ENCODE measurements around the gene SKIL. TPM values are rescaled to one million over a fixed set of nuclear protein-coding genes. Genes with fewer than 3 reads are reported as not detected.

SKIL gene
- polyA plus RNA-seq, 1 donor: 21.3 TPM

DNA sequence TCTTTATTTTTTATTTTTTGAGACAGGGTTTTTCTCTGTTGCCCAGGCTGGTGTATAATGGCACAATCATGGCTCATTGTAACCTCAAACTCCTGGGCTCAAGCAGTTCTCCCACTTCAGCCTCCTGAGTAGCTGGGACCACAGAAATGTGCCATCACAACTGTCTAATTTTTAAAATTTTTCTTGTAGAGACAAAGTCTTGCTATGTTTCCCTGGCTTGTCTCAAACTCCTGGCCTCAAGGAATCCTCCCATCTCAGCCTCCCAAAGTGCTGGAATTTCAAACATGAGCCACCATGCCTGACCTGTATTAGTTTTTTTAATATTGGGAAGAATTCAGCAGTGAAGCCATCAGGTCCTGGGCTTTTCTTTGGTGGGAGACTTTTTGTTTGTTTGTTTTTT is 47.6 kb downstream of the SKIL start:
- no peak for DNase-seq

DNA sequence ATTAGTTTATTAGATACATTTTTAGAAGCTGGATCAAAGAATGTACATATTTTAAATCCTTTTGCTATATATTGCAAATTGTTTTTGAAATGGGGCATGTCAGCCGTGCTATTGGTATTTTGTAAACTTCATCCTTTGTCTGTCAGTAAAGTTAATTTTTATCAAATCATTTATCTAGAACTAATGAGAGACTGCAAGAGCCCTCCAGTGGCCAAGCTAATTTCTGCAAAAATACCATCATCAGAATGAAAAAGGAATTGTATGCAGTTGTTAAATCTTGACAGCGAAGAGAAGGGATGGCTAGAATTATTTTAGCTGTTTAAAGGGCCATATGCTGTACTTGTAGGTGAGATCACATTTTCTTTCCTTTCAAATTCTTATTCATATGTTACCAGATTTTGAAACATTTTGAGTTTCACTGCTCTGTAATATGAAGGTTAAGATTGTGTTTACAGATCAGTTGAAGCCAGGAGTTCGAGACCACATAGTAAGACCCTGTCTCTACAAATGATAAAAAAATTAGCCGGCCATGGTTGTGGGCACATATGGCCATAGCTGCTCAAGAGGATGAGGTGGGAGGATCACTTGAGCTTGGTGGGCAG is 53.0 kb downstream of the SKIL start:
- no peak for DNase-seq

DNA sequence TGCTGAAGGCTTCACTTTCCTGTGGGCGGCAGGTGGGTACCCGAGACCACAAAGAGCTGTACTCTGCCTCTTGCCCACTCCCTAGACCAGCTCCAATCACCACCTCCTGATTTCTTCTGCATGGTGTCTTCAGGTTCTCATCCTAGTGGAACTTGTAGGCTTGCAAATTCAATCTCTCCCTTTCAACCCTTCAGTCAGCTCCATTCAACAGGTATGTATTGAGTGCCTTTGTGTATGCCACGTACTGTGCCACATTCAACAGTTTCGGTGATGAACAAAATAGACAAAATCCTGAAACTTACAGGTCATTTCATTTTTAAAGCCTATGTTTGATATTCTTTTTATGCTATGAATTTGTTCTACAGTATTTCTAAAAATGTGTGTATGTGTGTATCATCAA is 55.8 kb downstream of the SKIL start:
- no peak for DNase-seq

DNA sequence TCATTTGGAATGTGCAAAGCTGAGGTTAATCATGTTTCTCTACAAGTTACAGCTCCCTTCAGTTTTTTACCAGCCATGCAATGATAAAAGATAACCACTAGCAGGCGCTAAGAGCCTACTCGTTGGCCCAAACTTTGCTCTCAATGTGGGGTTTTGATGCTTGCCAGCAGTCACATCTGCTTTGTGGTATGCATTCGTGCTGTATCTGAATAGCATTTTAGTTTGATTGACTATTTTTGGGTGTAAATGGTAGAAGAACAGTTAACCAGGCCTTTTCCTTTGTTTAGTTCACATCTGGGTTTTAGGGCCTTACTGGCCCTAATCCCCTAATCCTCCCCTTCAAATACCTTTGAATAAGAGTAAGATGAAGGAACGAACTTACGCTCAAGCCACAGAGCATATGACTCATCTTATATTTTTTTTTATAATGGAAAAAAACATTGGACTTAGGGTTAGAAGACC is 56.7 kb downstream of the SKIL start:
- DNase-seq: peak; percentile 64

DNA sequence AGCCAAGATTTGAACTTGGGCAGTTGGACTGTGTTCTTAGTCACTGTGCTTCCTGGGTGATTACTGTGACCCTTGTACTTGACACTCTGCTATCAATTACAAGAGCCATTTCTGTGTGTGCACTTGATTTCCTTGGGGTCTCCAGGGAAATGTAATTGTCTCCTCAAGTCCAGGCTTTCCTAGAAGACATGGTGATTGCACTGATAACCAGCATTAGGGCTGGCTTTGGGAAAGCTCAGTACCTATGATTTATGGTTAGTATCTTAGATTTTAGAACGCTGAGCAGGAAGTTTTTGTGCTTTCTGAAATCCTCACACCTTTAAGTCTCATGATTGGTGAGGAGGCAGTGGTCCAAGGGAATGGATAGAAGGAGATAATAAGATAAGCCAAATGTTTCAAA is 59.6 kb downstream of the SKIL start:
- DNase-seq: no peak

DNA sequence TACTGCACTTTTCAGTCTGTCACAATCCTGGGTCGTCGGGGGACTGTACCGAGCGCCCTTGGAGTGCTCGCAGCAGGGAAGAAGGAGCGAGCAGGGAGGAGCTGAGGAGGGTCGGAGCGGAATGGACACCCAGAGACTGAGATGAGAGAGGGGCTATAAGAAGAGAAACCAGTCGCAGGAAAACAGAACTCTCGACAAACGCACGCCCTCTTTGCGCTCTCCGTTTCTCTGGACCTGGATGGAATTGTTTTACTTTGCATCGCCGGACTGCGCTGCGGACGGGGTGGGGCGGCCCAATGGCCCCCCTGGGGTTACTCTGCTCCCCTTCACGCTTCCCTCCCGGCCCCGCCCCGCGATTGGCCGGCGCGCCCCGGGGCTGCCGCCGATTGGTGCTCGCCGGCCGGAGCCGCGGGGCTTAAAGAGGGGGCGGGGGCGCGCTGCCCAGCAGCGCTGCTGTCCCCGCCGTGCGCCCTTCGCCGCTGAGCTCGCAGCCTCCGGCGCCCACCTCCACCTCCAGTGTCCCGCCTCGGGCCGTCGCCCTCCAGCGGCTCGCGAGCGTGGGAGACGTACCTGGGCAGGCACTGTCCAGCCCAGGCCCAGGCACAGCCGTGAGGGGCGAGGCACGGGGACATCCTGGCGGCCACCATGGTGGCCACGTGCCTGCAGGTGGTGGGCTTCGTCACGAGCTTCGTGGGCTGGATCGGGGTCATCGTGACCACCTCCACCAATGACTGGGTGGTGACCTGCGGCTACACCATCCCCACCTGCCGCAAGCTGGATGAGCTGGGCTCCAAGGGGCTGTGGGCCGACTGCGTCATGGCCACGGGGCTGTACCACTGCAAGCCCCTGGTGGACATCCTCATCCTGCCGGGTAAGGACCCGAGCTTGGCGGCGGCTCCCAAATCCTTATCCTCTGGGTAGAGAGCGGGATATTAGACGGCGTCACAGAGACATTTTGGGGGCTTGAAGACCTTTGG is 61.2 kb downstream of the SKIL start, which contains the start of gene CLDN11:
TSS of gene CLDN11 (plus strand) at position 447 of the 977 bp plus-strand sequence. CDS start at position 646, 199 bp downstream.
- DNase-seq: peak; percentile 32

DNA sequence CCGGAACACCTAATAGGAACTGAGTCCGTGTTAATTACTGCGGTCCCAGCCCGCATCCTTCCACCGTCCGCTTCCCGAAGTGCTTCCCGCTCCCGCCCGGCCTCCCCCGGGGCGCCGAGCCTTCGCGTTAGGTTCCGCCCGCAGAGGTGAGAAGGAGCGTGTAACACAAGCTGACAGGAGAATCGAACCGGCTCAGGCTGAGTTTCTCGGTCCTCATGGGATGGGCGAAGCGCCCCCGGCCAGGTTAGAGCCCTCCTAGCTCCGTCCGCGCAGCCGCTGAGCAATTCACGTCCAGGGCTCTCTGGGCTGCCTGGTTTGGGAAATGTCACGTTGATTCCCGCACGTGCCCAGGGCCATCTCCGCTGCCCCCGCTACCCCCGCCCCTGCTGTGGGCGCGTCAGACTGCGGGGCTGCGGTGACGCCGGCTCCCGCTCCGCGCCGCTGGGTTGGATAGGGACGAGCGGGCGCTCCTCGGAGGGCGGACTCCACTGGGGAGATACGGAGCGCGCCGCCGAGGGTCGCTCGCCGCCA is 62.1 kb downstream of the SKIL start:
- no peak for DNase-seq

DNA sequence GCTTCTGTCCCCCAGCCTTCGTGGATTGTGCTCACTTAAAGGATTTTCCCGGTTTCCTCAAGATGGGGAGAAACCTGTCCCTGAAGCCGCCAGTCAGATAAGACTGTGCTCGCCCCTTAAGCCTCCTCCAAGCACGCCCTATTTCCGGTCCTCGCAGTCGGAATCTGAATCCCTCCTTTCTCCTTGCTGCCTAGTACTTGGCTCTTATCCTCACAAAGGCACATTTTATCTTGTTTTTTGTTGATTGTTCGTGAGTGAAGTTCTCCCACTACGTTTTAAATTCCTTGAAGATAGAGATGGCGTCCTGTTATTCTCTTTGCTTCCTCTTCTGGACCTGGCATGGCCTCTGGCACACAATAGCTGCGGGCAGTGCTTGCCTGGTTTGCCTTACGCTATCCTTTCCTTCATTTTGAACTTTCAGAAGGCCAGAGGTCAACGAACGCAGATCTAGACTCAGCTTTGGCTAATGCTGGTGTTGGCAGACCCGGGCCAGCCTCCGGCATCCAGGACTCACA is 62.8 kb downstream of the SKIL start:
- DNase-seq: no peak

DNA sequence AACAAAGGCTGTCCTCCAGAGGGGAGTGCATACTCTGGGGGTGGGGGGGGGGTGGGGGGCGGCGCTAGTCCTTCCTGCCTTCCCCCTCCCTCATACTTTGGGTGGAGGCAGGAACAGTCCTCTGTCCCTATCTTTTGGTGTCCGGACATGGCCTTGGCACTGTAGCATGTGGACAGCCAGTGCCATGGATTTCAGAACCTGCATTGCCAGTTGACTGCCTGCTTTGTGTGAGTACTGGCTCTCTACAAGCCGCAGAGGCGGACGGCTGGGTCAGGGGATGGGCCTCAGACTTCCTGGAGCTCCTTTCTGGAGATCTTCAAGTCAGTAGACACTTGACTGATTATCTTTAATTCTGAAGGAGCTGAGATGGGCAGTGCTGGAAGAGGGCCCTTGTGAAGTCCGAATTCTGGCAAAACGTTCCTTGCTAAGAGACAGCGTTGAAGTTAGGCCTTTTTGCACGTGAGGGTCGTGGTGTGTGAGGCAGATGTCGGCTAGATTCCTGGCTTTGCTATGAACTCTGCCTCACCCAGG is 63.7 kb downstream of the SKIL start:
- no peak for DNase-seq

DNA sequence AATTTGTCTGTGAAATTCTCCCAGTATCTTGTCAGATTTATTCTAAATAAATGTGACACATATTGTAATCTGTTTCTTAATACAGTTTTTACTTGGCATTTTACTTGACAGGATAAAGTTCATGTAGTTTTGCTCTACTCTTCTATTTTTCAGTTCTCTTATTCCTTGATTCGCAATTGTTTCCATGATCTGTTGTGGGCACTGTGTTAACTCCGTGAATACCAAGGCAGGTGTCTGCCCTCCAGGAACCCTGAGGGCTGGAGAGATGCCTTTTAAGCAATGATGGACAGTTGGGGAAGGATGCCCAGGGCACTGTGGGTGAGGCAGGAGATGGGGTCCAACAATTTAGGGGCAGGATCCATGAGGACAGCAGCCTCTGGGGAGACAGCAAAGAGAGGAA is 64.2 kb downstream of the SKIL start:
- no peak for DNase-seq

DNA sequence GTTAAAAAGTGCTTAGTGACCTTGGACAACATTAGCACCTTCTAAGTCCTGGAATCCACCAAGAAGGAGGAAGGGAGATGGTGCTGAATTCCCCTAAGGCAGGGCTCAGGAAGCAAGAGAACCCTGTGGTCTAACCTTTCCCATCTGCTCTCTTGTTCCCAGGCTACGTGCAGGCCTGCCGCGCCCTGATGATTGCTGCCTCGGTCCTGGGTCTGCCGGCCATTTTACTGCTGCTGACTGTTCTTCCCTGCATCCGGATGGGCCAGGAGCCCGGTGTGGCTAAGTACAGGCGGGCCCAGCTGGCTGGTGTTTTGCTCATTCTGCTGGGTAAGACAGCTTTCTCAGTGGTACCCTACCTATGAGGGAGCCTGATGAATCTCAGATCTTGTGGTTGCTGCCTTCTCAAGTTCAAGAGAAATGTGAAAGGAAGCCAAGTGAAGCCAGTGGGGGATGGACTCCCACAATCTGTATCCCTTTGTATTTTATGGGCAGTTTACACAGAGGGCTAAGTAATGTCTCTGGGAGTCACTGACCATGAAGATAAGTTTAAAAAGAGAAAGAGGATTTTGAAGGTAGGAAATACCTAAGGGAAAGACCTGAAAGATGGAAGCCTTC is 65.6 kb downstream of the SKIL start:
- DNase-seq: no peak

DNA sequence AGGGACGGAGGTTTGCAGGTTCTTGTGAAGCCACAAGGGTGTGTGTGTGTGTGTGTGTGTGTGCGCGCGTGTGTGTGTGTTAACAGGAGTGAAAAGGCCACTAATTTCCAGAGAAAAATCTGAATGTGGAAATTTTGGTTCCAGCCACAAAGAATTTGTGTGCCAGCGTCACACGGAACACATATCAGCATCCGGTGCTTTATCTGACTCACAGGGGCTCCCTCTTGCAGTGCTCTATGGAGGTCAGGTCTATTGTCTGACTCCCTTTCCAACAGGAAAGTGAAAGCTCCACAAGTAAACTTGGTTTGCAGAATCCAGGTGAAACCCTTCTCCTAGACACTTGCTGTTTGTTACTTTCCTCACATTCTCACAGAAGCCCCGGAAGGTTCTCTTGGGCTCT is 67.4 kb downstream of the SKIL start:
- no peak for DNase-seq

DNA sequence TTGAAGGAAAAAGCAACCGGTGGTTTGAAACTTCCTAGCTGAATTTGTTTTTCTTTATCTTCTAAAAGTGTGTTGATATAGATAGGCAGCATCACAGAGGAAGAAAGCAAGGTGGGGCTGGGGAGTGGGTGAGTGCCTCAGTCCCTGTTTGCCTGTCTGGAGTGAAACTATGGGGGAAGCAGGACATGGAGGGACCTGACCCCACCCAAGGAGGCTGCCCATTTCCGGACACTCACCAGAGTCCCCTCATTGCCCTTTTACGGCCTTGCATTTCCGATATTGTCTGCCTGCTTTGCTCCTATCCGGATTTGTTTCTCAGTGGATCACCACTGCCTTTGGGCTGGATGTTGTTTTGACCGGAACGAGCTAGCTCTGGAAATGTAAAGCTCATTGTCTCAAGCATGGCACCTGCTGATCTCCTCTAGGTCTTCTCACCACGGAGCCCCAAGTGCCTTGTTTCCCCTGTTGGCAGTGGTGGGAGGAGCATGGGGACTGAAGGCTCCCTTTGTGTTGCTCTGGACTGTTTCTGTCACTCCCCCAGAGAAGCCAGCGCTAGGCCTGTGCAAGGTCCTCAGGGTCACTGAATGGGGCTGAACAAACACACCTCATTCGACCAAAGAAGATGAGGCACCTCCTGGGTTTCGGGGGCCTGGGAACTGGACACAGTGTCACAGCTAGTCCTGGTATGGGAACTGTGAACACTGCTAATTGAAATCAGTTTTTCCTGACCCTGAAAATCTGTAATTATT is 68.2 kb downstream of the SKIL start:
- DNase-seq: no peak

DNA sequence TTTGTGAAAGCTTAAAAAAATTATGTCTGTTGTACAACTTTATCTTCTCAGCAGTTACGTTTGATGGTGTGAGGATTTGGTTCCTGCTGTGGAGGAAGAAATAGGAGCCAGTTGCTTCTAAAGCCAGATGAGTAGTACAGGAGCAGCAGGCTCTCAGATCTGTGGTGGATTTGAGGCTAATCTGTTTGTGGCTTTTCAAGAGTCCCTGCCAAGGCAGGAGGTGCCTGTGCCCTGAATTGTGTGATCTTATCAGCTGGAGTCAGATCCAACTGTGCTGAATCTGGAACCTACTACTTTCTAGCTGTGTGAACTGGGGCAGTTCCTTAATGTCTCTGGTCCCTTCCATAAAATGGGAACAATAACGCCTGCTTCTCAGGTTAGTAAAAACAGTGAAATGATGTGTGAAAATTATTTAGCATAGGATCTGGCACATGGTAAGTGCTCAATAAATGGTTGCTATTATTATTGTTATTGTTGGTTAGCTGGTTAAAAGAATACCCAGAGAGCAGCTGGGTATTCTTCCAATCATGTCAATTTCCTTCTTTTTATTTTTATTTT is 68.8 kb downstream of the SKIL start:
- no peak for DNase-seq

DNA sequence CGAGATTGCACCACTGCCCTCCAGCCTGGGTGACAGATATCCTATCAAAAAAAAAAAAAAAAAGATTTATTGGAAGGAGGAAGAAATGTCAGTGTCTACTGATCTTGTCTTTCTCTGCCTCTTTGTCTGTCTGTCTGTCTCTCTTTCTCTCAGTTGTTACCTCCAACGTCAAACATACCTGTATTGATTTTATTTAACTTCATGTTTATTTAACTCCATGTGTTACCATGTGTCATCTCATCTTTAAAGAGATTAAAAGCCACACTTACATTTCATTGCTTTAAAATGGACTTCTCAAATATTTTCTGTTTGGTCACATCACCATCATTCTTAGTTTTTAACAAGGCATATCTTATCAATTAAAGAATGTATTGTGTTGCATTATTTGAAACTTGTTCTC is 70.6 kb downstream of the SKIL start:
- no peak for DNase-seq

DNA sequence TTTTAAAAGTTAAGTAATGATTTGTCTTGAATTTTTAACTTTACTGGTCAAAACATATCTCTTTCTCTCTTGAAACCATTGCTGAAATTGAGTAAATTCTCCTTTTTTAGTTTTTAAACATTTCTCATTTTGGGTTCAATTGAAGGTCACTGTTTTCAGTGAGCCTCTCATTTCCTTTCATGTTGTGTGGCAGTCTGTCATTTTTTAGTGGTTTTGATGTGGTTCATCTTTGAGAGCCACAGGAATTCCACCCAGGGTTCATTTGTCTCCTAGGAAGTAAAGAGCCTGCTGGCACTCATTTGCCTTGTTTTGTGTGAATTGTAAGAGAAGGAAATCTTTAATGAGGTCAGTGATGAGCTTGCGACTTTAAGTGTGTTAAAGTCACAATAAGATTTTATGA is 71.5 kb downstream of the SKIL start:
- DNase-seq: no peak

DNA sequence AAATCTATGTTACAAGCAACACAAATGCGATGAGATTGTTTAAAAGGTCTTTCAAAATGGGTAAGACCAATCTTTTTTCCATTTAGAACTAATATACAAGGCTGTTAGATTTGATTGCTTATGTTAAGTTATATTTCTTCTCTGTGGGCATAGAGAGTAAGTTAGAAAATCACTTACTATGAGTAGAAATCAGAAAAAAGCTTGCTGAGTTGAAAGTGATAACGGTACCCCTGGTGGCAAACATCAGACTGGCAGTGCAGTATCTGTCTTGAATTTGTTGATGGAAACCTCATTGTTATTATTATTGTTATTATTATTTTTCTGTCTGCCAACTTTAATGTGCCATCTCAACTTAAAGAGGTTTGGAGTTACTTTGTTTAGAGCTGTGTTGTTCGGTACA is 73.5 kb downstream of the SKIL start:
- DNase-seq: no peak

DNA sequence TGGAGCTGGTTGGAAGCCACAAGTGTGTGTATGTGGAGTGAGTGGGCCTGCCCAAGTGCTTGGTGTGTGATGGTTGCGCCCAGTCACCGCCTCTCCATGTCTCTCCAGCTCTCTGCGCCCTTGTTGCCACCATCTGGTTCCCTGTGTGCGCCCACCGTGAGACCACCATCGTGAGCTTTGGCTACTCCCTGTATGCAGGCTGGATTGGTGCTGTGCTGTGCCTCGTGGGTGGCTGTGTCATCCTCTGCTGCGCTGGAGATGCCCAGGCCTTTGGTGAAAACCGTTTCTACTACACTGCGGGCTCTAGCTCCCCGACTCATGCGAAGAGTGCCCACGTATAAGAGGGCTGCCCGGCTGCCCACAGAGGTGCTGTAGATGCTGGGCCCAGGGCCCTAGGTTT is 74.9 kb downstream of the SKIL start:
- DNase-seq: no peak

DNA sequence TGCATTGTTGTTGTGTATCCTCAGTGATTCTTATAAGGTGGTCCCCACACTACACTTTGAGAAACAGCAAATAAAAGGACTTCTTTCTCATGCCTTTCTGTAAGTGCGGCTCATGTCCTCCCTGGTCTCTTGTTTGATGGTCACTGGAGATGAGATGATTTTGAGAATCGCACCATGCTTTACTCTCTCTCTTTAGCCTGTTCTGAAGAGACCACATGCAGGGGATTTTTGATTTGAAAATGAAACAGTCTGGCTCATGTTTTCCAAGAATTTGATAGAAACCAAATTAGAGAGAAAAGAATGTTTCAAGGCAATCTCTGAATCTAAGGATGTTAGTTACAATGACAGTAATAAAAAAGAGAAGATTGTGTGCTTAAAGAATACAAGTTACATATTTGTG is 79.2 kb downstream of the SKIL start:
- DNase-seq: no peak

DNA sequence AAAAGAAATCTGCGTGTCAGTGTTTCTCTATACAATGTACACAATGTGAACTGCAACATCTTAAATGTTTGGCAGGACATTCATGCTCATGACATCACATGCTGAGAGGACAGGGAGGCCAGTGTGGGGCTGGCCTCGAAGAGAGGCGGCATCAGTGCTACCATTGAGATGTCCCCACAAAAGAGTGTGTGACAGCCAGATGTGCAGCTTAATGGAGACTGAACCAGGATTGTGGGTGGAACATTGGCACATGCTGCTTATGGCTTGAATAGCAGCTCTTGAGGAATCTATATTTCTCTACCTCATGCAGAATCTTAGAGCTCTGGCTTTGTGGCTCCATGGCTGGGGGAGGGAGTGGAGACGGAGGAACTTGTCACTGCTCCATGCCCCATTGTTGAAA is 79.7 kb downstream of the SKIL start:
- no peak for DNase-seq

DNA sequence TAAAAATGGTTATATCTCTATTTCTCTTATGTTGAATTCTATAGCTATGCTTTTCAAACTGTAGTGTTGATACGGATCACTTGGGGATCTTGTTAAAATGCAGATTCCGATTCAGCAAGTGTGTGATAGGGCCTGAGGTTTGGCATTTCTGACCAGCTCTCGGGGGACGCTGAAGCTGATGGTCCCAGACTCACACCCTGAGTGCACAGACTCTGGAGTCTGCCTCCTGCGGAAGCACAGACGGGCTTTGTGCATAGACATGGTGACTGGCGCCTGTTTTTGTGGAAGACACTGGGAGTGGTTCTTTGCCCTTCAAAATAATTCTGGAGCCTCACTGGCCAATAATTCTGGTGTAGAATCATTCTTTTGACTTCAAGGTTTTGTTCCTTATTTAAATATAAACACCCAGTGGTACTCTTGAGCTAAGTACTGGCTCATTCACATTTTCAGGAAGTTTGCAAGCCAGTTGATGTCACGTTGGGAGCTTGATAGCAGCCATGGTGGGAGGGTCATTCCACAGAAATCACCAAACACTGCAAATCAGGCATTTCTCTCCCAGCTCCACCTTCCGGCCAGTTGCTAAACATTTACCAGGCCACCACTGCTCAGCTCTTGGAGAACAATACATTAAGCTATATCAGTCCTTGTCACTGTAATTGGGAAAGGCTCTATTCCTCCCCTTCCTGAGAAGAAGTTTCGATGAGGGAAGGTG is 80.3 kb downstream of the SKIL start:
- no peak for DNase-seq
